CD4-positive, alpha-beta T cell treated with Interleukin-17A for 4 hours (primary cell): ENCODE measurements around the gene MOB2.

Source experiments
- DNase-seq: peaks from one replicate; pipeline ENCODE4 v3.0.0-alpha.2; 2020; ENCODE audit warnings: mixed read lengths

The MOB2 gene

DNA sequence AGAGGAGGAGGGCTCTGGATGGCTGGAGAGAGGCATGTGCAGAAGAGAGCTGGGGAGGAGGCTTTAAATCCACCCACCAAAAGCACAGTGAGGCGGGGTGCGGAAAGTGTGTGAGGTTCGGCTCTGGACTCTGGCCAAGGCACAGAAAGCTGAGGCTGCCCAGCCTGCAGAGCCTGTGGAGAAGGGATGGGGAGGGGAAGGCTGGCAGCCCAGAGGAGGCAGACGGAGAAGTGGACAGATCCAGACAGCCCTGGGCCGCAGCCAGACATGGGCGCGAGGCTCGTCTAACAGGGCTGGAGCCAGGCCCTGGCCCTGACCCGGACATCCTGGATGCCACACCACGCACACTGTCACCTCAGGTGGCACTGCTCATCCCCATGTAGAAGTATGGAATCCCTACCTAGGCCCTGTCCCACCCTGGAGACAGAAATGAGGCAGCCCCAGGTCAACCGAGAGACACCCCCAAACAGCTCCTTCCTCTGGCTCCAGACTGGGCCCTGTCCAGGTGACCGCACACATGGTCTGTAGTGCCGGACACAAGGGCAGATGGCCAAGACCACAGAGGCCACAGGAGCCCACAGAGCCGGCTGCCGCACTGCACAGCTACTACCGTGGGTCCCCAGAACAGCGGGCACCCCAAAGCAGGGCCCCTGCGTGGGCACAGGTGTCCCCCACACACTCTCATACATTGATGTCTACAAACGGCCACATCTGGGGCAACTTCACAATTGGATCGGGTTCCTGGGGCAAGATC is 16.6 kb upstream of the MOB2 start:
- DNase-seq = no peak

DNA sequence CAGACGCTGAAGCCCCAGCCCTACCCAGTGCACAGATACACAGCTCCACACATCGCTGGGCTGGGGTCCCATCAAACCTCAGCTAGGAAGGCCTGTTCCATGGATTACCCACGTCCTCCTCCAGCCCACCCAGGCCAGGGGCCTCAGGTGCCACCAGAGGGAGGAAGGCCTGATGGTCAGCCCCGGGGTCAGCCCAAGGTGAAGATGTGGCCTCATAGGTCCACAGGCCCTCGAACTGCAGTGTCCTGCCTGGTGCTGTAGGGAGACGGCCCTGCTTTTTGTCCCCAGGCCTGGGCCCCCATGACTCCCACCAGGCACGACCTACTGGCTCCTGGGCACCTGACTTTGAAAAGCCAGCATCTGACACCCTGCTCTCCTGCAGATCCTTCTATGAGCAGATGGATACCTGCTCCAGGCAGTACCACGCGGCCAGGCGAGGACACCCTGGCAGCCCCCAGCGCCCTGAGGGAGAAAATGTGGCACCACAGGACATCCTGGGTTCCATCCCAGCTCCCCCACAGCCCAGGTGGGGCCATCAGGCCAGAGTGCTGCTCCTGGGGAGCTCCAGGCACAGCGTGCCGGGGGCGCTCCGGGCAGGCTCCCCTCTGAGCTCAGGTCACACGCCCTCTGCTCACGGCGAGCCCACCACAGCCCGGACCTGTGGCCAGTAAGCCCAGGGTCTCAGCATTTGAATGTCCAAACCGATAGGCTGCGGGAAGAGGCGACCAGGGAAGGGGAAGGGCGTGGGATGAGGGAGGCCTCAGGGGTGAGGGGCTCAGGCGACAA is 15.8 kb upstream of the MOB2 start:
- DNase-seq = no peak

DNA sequence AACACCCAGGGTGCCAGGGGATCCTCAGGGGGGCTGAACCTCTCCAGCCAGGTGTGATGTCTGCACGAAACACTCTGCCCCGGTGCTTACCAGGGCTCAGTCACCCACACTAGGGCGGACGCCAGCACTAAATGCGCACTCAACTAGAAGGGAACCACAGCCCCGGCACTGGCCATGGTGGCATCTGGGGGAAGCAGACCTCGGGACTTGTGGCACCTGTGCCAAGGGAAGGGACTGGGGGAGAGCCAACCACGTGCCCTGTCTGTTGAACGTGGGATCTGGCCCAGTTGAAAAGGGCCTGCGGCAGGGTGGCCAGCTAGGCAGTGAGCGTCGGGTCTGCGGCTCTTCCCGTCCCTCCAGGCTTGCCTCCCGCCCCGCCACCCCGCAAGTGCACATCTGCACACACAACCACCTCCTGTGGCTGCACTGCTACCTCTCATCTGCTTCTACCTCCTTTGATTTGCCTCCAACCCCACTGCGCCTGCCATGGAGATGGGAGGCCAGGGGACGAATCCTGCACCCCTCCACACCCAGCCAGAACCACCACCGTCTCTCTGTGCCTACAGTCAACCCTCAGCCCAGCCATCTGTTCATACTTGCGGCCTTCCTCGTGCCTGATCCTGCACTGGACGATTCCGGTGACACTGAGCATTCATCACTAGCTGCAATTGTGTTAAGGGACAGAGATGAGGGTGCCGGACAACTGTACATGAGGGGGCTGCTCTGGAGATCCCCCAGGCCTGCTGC is 15.0 kb upstream of the MOB2 start:
- DNase-seq = no peak

DNA sequence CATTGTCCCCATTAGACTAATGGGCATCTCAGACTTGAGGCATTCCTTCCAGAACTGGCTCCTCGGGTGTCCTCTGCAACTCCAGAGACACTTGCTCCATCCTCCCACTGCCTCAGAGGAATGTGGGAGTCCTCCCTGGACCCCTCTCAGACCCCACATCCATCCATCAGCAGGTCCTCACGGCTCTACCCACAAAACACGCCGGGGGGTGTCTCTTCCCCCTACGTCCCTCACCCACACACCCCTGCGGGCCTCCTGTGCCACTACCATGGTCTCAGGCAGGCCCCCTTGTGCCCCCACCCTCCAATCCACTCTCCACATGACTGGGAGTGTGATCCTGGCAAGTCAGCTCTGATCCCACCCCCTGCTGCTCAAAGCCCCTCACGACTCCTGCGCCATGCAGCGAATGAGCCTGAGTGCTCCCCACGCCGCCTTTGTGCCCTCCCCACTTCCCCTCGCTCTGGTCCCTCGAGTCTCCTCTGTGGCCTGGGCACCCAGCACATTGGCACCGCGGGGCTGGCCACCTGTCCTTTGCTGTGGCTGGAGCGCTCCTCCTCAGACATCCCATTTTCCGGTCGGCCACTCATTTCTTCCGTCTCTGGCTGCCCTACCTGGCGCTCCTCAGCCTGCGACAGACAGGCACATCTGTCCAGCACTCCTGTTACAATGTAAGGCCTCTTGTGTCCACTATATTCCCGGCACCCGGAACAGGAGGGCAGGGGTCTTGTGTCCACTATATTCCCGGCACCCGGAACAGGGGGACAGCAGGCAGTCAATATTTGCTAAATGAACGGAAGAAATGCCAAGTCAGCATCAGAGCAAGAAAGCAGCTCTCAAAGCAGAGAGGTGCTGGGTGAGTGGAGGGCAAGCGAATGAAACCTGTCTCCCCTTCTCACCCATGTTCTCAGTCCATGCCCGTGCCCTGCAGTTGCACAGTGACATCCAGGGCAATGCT is 14.2 kb upstream of the MOB2 start:
- DNase-seq = no peak

DNA sequence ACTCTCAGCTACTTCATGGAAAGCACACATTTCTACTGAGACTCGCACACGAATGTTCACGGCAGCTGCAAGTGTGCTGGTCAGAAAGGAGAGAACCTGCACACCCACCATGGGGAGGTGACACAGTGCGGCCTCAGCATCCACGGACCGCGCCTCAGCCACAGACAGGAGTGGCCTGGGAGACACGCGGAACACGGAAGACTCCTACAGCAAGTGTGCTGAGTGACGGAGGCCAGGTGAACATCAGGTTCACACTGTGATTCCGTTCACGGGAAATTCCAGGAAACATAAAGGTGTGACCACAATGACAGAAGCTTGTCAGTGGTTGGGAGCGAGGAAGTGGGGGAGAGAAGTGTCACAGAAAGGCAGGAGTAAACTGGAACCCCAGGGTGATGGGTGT is 13.3 kb upstream of the MOB2 start:
- no peak for DNase-seq

DNA sequence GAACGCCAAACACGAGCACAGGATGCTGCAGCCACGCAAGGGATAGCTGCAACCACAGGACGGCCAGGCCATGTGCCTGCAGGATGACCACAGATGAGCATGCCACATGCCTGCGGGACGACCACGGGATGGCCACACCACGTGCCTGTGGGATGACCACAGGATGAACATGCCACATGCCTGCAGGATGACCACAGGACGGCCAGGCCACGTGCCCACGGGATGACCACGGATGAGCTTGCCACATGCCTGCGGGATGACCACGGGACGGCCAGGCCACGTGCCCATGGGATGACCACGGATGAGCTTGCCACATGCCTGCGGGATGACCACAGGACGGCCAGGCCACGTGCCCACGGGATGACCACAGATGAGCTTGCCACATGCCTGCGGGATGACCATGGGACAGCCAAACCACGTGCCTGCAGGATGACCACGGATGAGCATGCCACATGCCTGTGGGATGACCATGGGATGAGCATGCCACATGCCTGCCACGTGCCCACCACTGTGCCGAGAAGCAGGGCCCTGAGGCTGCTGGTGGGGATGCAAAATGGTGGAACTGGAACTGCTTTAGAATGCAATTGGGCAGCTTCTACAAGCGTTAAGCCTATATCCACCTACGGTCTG is 12.8 kb upstream of the MOB2 start:
- no peak for DNase-seq

DNA sequence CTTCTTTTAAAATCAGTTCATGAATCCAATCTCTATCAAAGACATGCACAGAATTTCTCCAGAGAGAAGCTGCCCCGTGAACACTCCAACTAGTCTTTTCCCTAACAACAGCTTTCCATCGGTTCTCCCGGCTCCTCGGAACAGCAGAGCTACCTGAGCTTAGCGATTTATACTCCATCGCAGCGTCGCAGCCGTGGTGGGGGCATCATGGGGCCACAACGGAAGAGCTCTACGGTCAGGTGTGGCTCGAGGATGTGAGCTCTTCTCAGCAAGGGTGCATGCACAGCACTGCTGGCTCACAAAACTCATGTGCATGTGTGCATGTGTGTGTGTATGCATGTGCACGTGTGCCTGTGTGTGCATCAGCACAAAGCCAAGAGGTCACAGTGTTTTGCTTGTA is 11.7 kb upstream of the MOB2 start:
- DNase-seq = no peak

DNA sequence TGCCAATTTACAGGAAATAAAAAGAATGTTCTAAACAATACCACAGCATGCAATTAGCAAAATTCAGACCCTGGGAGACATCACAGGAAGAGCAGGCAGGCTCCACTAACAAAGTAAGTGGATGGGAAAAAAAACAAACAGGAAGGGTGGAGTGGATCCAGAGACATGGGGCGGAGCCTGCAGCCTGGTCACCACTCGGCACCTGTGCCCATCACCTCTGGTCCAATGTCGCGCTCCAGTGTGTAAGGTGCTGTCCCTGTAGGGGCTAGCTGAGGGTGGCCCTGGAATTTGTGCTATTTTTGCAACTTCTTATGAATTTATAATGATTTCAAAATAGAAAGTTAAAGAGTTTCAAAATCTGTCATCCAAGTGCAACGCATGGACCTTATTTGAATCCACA is 11.0 kb upstream of the MOB2 start:
- no peak for DNase-seq

DNA sequence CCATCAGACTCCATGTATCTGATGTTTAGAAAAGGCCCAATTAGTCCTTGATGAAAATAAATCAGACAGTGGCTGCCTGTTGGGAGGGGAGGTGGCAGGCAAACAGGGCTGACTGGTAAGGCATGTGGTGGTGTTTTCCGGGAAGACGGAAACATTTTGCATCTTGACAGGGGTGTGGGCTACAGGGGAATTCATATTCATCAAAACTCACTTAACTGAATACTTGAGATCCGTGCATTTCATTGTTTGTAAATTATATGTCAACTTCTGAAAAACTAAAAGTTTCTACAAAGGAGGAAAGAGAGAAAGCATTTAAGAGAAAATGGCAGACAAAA is 10.1 kb upstream of the MOB2 start:
- no peak for DNase-seq

DNA sequence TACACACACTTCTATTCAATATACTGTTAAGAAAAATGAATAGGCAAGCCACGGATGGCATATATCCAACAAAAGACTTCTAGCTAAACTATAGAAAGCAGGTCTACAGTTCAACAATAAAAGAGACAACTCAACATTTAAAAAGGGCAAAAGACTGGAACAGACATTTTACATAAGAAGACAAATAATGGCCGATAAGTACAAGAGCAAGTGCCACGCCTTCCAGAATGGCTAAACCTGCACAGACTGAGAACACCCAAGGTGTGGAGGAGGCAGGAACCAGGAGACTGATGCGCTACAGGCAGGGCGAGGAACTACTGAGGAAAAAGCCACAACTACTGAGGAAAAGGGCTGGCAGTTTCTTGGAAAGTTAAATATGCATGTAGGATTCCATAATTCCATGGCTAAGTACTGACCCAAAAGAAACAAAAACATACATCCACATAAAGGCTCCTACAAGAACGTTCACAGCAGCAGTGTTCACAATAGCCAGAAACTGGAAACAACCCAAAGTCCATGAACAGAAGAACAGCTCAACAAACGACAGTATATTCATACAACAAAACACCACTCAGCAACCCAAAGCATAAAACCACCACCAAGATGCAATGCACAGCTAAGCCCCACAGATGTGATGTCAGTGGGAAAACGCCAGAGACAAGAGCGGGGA is 9.6 kb upstream of the MOB2 start:
- no peak for DNase-seq

DNA sequence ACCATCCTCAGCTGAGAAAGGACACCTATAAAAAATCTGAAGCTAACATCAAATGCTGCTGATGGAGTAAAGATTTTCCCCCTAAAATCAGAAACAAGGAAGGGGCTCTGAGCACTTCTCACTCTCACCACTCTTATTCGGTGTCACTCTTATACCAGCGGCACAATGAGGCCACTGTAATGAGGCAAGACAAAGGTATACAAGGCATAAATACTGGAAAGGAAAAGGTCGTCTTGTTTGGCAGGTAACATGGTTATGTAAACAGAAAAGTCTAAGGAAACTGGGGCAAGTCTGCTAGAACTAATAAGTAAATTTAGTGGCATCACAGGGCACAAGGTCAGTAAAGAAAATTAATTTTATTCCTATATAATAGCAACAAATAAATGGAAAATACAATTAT is 8.1 kb upstream of the MOB2 start:
- DNase-seq = no peak

DNA sequence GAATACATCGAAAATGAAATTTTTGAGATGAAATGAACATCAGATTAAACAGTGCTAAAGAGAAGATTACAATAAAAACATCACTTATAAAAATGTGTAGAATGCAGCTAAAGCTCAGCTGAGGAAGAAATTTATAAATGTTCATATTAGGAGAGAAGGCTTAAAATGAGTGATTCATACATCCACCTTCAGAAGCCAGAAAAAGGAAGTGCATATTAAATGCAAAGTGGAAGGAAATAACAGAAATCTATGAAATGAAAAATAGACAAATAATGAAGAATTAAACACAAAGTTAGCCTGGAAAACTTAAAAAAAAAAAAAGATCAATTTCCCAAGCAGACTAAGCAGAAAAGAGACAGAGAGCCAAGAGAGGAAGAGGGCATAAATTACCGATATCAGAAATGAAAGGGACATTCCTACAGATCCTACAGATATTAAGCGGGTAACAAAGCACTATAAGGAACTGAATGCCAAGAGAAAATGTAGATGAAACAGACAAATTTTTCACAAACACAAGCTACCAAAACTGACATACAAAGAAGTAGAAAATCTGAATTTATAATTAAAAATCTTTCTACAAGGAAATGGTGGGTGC is 7.2 kb upstream of the MOB2 start:
- no peak for DNase-seq

DNA sequence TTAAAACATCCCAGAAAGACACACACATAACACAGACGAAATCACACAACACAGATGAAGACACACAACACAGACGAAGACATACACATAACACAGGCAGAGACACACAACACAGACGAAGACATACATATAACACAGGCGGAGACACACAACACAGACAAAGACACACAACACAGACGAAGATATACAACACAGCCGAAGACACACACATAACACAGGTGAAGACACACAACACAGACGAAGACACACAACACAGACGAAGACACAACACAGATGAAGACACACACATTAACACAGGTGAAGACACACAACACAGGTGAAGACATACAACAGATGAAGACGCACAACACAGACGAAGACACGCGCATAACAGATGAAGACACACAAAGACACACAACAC is 4.8 kb upstream of the MOB2 start:
- DNase-seq = no peak

DNA sequence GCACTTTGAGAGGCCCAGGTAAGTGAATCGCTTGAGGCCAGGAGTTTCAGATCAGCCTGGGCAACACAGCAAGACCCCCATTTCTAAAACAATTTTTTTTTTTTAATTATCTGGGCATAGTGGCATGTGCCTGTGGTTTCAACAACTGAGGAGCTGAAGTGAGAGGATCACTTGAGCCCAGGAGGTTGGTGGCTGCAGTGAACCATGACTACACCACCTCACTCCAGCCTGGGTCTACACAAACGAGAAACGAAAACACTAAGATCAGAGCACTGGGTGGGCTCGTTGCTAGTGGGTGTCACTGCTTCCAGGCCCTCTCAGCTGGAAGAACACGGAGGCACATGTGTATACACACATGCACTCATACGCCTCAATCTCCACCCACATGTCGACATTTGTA is 4.1 kb upstream of the MOB2 start:
- DNase-seq = no peak

DNA sequence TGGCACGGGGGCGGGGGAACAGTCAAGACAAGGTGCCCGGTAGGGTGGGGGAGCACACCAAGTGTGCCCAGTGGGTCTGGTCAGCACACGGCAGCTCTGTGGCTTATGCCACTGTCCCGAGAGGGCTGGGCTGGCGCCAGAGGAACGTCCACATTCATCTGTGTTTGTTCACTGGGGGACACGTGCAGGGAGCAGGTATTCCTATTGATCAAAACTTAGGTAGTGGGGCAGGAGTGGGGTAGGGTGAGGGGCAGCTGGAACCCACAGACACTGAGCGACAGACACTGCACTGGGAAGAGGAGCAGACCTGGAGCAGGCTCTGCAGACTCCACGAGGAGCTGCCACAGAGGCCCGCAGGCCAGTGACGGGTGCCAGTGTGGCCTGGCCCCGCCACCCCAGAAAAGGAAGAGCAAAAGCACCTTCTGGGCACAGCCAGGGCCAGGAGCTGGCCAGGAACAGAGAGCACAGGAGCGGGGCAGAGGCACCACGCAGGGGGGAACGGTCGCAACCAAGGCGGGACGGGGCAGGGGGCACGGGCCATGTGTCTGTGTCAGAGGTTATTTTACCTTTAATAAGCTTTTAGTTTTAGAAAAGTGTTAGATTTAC is 2.1 kb upstream of the MOB2 start:
- no peak for DNase-seq

DNA sequence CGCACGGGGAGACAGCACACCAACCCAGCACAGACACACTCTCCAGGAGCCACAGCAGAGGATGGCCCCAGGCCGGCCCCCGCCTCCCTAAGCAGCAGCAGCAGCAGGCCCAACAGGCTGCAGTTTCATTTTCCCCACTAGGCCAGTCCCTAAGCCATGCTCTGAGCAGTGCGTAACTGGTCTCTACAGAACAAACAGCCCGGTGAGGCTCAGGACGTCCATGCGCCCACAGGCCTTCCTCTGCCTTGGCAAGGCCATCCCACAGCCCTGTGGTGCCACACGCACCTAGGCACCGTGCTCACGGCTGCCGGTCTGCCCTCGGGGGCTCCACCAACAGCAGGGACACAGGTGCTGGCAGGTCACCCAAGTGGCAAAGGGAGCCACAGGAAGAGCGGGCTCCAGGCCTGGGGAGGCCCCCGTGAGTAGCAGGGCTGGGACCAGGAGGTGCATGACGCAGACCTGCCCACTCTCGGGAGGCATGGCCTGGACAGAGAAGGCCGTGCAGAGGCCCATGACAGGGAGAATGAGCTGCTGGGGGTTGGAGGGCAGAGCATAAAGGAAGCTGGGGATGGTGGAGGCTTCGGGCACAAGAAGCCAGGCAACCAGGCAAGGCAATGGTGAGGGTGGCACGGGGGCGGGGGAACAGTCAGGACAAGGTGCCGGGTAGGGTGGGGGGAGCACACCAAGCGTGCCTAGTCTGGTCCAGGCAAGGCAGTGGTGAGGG is 1.4 kb upstream of the MOB2 start:
- DNase-seq = no peak

DNA sequence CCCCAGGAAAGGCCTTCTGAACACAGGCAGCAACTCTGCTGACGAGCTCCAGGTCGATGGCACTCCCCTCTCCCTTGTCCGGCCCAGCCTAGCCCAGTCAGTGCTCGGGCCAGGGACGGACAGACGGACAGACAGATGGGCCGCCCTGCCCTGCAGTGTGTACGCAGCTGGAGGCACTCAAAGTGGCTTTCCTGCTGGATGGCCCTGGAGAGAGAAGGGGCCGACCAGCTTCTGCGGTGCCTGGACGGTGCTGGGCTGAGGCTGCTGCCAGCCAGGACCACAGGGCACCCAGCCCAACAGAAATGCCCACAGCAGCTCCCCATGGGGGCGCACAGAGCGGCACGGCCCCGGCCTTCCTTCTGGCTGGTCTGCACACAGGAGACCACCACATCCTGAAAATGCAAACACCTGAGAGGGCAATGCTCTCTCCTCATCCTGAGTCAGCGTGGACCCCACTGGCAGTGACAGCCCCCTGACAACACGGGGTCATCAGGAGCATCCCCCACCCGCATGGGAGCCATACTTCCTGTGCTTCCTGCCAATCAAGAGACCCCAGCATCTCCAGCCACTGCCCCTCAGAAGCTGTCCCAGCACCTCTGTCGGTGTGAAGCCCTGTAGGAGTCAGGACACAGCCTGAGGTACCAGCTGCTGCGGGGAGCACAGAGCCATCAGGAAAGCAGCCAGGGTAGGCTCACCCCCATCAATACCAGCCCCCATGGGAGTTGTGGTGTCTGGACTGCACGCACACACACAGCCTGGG is 692 bp upstream of the MOB2 start:
- DNase-seq = no peak

DNA sequence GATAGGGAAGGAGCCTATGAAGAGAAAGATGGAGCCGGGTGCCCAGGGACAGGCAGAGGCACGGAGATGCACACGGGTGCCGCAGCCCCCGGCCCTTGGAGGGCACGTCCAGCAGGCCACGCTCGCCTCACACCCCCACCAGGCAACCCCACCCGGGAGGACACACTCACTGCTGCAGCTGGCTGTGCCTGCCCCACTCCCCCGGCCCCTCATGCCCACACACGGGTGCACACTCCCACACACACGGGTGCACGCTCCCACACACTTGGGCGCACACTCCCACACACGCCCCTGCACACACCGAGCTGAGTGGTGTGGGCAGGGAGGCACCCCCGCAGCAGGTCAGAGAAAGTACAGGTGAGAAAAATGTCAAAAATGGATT is 1.1 kb downstream of the MOB2 start:
- DNase-seq = no peak

DNA sequence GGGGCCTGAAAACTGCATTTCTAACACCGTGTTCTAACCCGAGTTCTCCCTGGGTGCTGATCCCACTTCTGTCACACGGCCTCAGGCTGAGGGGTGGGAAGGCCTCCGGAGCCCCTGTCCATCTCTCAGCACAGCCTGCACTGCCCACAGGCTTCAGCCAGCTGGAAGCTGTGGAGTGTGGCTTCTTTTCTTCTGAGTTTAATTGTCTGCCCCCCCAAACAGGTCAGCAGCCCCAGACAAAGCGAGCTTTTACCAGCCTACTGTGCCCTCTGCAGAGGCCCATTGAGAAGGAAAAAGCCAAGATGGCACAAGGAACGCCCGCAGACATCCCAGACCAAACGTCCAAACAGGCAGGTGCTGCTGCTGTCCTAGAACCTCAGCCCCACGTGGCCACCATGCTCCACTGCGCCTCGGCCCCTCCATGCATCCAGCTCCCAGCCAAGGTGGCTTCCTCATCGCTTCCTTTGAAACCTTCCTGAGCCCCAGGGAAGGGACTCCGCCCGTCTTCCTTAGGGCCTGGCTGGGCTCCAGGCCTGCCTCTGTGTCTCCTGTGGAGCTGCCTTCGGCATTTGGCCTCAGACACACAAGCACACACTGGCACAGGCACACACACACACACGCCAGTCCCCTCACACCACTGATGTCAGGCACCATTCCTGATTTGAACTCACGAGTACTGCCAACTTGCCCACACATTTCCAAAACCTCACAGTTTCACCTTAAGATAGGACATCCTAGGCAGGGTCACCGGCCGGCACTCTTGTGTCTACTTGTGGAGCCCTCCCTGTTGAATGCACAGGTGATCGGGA is 1.7 kb downstream of the MOB2 start:
- no peak for DNase-seq
